HEK293 (cell line): ENCODE data around the gene MAML2.

ENCODE experiments used
- CTCF ChIA-PET: fragments of 350-600 bp; formaldehyde crosslinking; extraction: SDS; loops from one replicate; lab custom pipeline; 2021; ENCODE audit warnings: antibody characterized with exemption; lab: Yijun Ruan, JAX
- POLR2A ChIA-PET: fragments of 300-600 bp; formaldehyde crosslinking; extraction: SDS; loops from one replicate; lab custom pipeline; 2020; ENCODE audit warnings: antibody characterized with exemption, inconsistent platforms; lab: Yijun Ruan, JAX
- H3K27ac ChIP-seq: fragments of 200-500 bp; sonication (Bioruptor generic); 2 replicates; pipeline ENCODE4 v1.5.1; 2014; ENCODE audit warnings: low read depth, low read length, control low read depth, inconsistent platforms; ENCODE audit errors: extremely low read depth
- H3K36me3 ChIP-seq, 2 experiments: fragments of 200-500 bp in 1 of 2; sonication (Bioruptor generic) in 1 of 2; 1 replicate in 1 of 2; 2 replicates in 1 of 2; pipeline ENCODE4 v1.5.1; 2014 to 2017; ENCODE audit warnings: inconsistent platforms in 2 of 2, low read length in 2 of 2; ENCODE audit not compliant: control insufficient read depth in 2 of 2, insufficient read depth in 1 of 2
- H3K4me1 ChIP-seq: fragments of 200-500 bp; sonication (Bioruptor generic); 2 replicates; pipeline ENCODE4 v1.5.1; 2014; ENCODE audit warnings: mild to moderate bottlenecking, low read length, inconsistent platforms; ENCODE audit not compliant: control insufficient read depth, insufficient read depth
- H3K4me3 ChIP-seq: 2 replicates; pipeline ENCODE4 v1.5.1; 2011; ENCODE audit warnings: low read depth, mild to moderate bottlenecking, control low read depth, low read length, moderate library complexity
- H3K9me3 ChIP-seq: fragments of 200-500 bp; sonication (Bioruptor generic); 2 replicates; pipeline ENCODE4 v1.5.1; 2014; ENCODE audit warnings: low read depth, low read length, inconsistent platforms; ENCODE audit not compliant: control insufficient read depth, insufficient read depth
- ATF2 ChIP-seq: fragments of 450-650 bp; formaldehyde crosslinking; IDR thresholded peaks from 2 replicates; pipeline ENCODE4 v1.5.1; 2016; ENCODE audit warnings: missing biosample characterization, missing genetic modification characterization, low read depth
- CTCF ChIP-seq: fragments of 450-650 bp; formaldehyde crosslinking; IDR thresholded peaks from 2 replicates; pipeline ENCODE4 v1.5.1; 2016; ENCODE audit warnings: missing biosample characterization, missing genetic modification characterization
- KLF16 ChIP-seq: fragments of 450-650 bp; formaldehyde crosslinking; IDR thresholded peaks from 2 replicates; pipeline ENCODE4 v1.5.1; 2017; ENCODE audit warnings: missing biosample characterization, missing genetic modification characterization
- YY1 ChIP-seq: fragments of 450-650 bp; formaldehyde crosslinking; IDR thresholded peaks from 2 replicates; pipeline ENCODE4 v1.5.1; 2018; ENCODE audit warnings: missing biosample characterization, missing genetic modification characterization
- ZBTB17 ChIP-seq: fragments of 450-650 bp; formaldehyde crosslinking; IDR thresholded peaks from 2 replicates; pipeline ENCODE4 v1.5.1; 2016; ENCODE audit warnings: missing biosample characterization, missing genetic modification characterization
- ZBTB48 ChIP-seq: fragments of 450-650 bp; formaldehyde crosslinking; IDR thresholded peaks from 2 replicates; pipeline ENCODE4 v1.5.1; 2016; ENCODE audit warnings: missing biosample characterization, missing genetic modification characterization
- ZFP3 ChIP-seq: fragments of 450-650 bp; formaldehyde crosslinking; IDR thresholded peaks from 2 replicates; pipeline ENCODE4 v1.5.1; 2016; ENCODE audit warnings: low read depth, missing biosample characterization, missing genetic modification characterization
- ZNF140 ChIP-seq: fragments of 450-650 bp; formaldehyde crosslinking; IDR thresholded peaks from 2 replicates; pipeline ENCODE4 v1.5.1; 2016; ENCODE audit warnings: missing biosample characterization, missing genetic modification characterization
- ZNF280D ChIP-seq: fragments of 450-650 bp; formaldehyde crosslinking; IDR thresholded peaks from 2 replicates; pipeline ENCODE4 v1.5.1; 2016; ENCODE audit warnings: missing biosample characterization, missing genetic modification characterization
- ZNF341 ChIP-seq: fragments of 450-650 bp; formaldehyde crosslinking; IDR thresholded peaks from 2 replicates; pipeline ENCODE4; 2016; ENCODE audit warnings: low read depth, missing biosample characterization, missing genetic modification characterization
- ZNF37A ChIP-seq: fragments of 450-650 bp; IDR thresholded peaks from 2 replicates; pipeline ENCODE4 v1.5.1; 2018; ENCODE audit warnings: missing biosample characterization, missing genetic modification characterization
- ZNF513 ChIP-seq: fragments of 450-650 bp; IDR thresholded peaks from 2 replicates; pipeline ENCODE4 v1.5.1; 2018; ENCODE audit warnings: missing biosample characterization, missing genetic modification characterization
- ZNF514 ChIP-seq: fragments of 450-650 bp; formaldehyde crosslinking; IDR thresholded peaks from 2 replicates; pipeline ENCODE4 v1.5.1; 2016; ENCODE audit warnings: missing biosample characterization, missing genetic modification characterization
- ZNF654 ChIP-seq: fragments of 450-650 bp; formaldehyde crosslinking; IDR thresholded peaks from 2 replicates; pipeline ENCODE4 v1.5.1; 2016; ENCODE audit warnings: low read depth, missing biosample characterization, missing genetic modification characterization

Gene MAML2

GRCh38 chr11:96004862-96005261, 338.1 kb downstream of the MAML2 start (continued):
- no peak for TF ChIP-seq ZNF140 (tag by site-specific recombination)

GRCh38 chr11:96002754-96003290, 340.2 kb downstream of the MAML2 start:
- Histone ChIP-seq H3K4me3 (no peak overlapping the region), H3K4me1 (no peaks in the 10 kb centered on the region), H3K36me3 (no peaks in the 10 kb centered on the region)
- CTCF ChIA-PET, result interaction anchor here (0.7 kb wide), 1 partner anchor 12 kb away, joined by 3 read pairs; no protein-coding TSS in a partner anchor
- POLR2A ChIA-PET, result no interaction called here
- TF ChIP-seq ZNF514, result no peak
- no peak for TF ChIP-seq ZBTB17 (tag by site-specific recombination)
- TF ChIP-seq ZNF513 (tag by site-specific recombination), result peak; percentile 97
- TF ChIP-seq, all 188 proteins: peak for 1
- Histone ChIP-seq H3K9me3 (no peaks in the 10 kb centered on the region), H3K27ac (no peak overlapping the region)

GRCh38 chr11:96002339-96002738, 340.7 kb downstream of the MAML2 start:
- Histone ChIP-seq H3K9me3 (no peaks in the 10 kb centered on the region), H3K4me3 (no peak overlapping the region), H3K27ac (no peak overlapping the region), H3K36me3 (no peaks in the 10 kb centered on the region), H3K4me1 (no peaks in the 10 kb centered on the region)
- POLR2A ChIA-PET, result no interaction called here
- TF ChIP-seq ZNF513 (tag by site-specific recombination) (peak; percentile 93), ZBTB48 (tag by site-specific recombination) (no peak)
- CTCF ChIA-PET, result no interaction called here

- H3K27ac ChIP-seq, result no peak overlapping the region
- no peaks in the 10 kb centered on the region for H3K9me3 ChIP-seq
- TF ChIP-seq ATF2 (tag by site-specific recombination) (no peak), ZNF341 (tag by site-specific recombination) (no peak), KLF16 (tag by site-specific recombination) (no peak), YY1 (no peak), CTCF (tag by site-specific recombination) (no peak), ZFP3 (tag by site-specific recombination) (no peak), ZNF654 (no peak), ZNF280D (tag by site-specific recombination) (no peak), ZNF37A (tag by site-specific recombination) (no peak)
- H3K4me3 ChIP-seq, result no peak overlapping the region
- no peaks in the 10 kb centered on the region for H3K4me1 ChIP-seq
- ChIA-PET CTCF (interaction anchor here (0.6 kb wide), 1 partner anchor 150 kb away, joined by 4 read pairs; no protein-coding TSS in a partner anchor), POLR2A (no interaction called here)
- no peaks in the 10 kb centered on the region for H3K36me3 ChIP-seq
Observed at GRCh38 chr11:96001037-96001436, 342.0 kb downstream of the MAML2 start.
